NCI-H187 (cell line): ENCODE data around the gene NINL.
"Not testable (repeated sequence)": the region's sequence is repeated elsewhere in the genome, so short reads cannot be mapped to it uniquely, and the experiment has no call there.

Experiments
- DNase-seq, 2 experiments: peaks; one replicate each; lab custom pipeline; 2025; lab: John Stamatoyannopoulos, UW

NINL gene

GRCh38 chr20:25551413-25552215, 33.7 kb downstream of the NINL start:
- no peak for DNase-seq

- DNase-seq, result not testable (repeated sequence)
These were observed 34.5 kb downstream of the NINL start for GRCh38 chr20:25550645-25551337.

- DNase-seq, result no peak
These were observed 35.4 kb downstream of the NINL start for GRCh38 chr20:25549843-25550477.

- no peak for DNase-seq
These were observed 36.1 kb downstream of the NINL start for GRCh38 chr20:25549172-25549773.

GRCh38 chr20:25548613-25549086, 36.7 kb downstream of the NINL start:
- DNase-seq, result no peak

GRCh38 chr20:25547999-25548398, 37.3 kb downstream of the NINL start:
- DNase-seq, result no peak

GRCh38 chr20:25547063-25547462, 38.3 kb downstream of the NINL start:
- DNase-seq, result no peak

GRCh38 chr20:25546048-25546447, 39.3 kb downstream of the NINL start:
- DNase-seq, result no peak

GRCh38 chr20:25545171-25545570, 40.2 kb downstream of the NINL start:
- no peak for DNase-seq

GRCh38 chr20:25544734-25545133, 40.6 kb downstream of the NINL start:
- DNase-seq, result no peak

GRCh38 chr20:25544311-25544710, 41.0 kb downstream of the NINL start:
- no peak for DNase-seq

- DNase-seq, result no peak
These were observed 42.3 kb downstream of the NINL start for GRCh38 chr20:25543068-25543467.

GRCh38 chr20:25541676-25542075, 43.7 kb downstream of the NINL start:
- no peak for DNase-seq

GRCh38 chr20:25539742-25540672, 45.3 kb downstream of the NINL start:
- DNase-seq, result no peak

GRCh38 chr20:25538838-25539665, 46.3 kb downstream of the NINL start:
- DNase-seq, result no peak

- DNase-seq, result no peak
These were observed 47.4 kb downstream of the NINL start for GRCh38 chr20:25537890-25538289.

- no peak for DNase-seq
These were observed 49.6 kb downstream of the NINL start for GRCh38 chr20:25535762-25536161.

- no peak for DNase-seq
These were observed 50.5 kb downstream of the NINL start for GRCh38 chr20:25534845-25535244.

- DNase-seq, result no peak
These were observed 51.2 kb downstream of the NINL start for GRCh38 chr20:25533920-25534700.

GRCh38 chr20:25532971-25533391, 52.4 kb downstream of the NINL start:
- DNase-seq, result no peak
